ENCODE results near the gene PLCD3.

The PLCD3 gene

GRCh38 chr17:45120558-45120957 lies 11.8 kb downstream of the PLCD3 start:
- H3K4me3 ChIP-seq (ENCODE audit: low read depth, low read length): no peak overlapping the region
- no peak for TF ChIP-seq CTCF (IDR thresholded peaks at IDR 0.05; ENCODE audit: insufficient read depth, low read depth, low read length, missing control alignments)
- no peak for DNase-seq (ENCODE audit: low read depth)

- DNase-seq (ENCODE audit: low read depth): no peak
- H3K4me3 ChIP-seq (ENCODE audit: low read depth, low read length): no peak overlapping the region
- TF ChIP-seq CTCF (IDR thresholded peaks at IDR 0.05; ENCODE audit: insufficient read depth, low read depth, low read length, missing control alignments): no peak
Measured at GRCh38 chr17:45119964-45120363, 12.4 kb downstream of the PLCD3 start.

GRCh38 chr17:45118691-45119090 lies 13.6 kb downstream of the PLCD3 start:
- TF ChIP-seq CTCF (IDR thresholded peaks at IDR 0.05; ENCODE audit: insufficient read depth, low read depth, low read length, missing control alignments): no peak
- DNase-seq (ENCODE audit: low read depth): no peak
- no peak overlapping the region for H3K4me3 ChIP-seq (ENCODE audit: low read depth, low read length)

GRCh38 chr17:45117848-45118646 lies 14.3 kb downstream of the PLCD3 start:
- no peak overlapping the region for H3K4me3 ChIP-seq (ENCODE audit: low read depth, low read length)
- TF ChIP-seq CTCF (IDR thresholded peaks at IDR 0.05; ENCODE audit: insufficient read depth, low read depth, low read length, missing control alignments): no peak
- no peak for DNase-seq (ENCODE audit: low read depth)

- no peak for TF ChIP-seq CTCF (IDR thresholded peaks at IDR 0.05; ENCODE audit: insufficient read depth, low read depth, low read length, missing control alignments)
- H3K4me3 ChIP-seq (ENCODE audit: low read depth, low read length): no peak overlapping the region
- DNase-seq (ENCODE audit: low read depth): no peak
Measured at GRCh38 chr17:45117334-45117733, 15.0 kb downstream of the PLCD3 start.

- no peak for TF ChIP-seq CTCF (IDR thresholded peaks at IDR 0.05; ENCODE audit: insufficient read depth, low read depth, low read length, missing control alignments)
- no peak overlapping the region for H3K4me3 ChIP-seq (ENCODE audit: low read depth, low read length)
- no peak for DNase-seq (ENCODE audit: low read depth)
Measured at GRCh38 chr17:45116434-45117016, 15.8 kb downstream of the PLCD3 start.
